Measurements from ENCODE around the gene UAP1L1.
A peak's percentile ranks its signal among the peaks of the same experiment; 100 is the strongest.
"Not testable (repeated sequence)": the region's sequence is repeated elsewhere in the genome, so short reads cannot be mapped to it uniquely, and the experiment has no call there.

Gene UAP1L1

GRCh38 chr9:137031904-137032640 lies 45.2 kb upstream of the UAP1L1 start, which contains the start of gene FUT7:
TSS of gene FUT7 (minus strand) at chr9:137032088. CDS start at chr9:137031991, 97 bp downstream.
- H3K4me3 ChIP-seq (ENCODE audit: low read length), result no peak within 1 kb of the TSS
- no peak for DNase-seq (ENCODE audit: low read depth)
- TF ChIP-seq, protein P1, sequence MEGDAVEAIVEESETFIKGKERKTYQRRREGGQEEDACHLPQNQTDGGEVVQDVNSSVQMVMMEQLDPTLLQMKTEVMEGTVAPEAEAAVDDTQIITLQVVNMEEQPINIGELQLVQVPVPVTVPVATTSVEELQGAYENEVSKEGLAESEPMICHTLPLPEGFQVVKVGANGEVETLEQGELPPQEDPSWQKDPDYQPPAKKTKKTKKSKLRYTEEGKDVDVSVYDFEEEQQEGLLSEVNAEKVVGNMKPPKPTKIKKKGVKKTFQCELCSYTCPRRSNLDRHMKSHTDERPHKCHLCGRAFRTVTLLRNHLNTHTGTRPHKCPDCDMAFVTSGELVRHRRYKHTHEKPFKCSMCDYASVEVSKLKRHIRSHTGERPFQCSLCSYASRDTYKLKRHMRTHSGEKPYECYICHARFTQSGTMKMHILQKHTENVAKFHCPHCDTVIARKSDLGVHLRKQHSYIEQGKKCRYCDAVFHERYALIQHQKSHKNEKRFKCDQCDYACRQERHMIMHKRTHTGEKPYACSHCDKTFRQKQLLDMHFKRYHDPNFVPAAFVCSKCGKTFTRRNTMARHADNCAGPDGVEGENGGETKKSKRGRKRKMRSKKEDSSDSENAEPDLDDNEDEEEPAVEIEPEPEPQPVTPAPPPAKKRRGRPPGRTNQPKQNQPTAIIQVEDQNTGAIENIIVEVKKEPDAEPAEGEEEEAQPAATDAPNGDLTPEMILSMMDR (IDR thresholded peaks at IDR 0.05; ENCODE audit: insufficient read depth, low read depth, low read length, missing control alignments), result no peak

DNA sequence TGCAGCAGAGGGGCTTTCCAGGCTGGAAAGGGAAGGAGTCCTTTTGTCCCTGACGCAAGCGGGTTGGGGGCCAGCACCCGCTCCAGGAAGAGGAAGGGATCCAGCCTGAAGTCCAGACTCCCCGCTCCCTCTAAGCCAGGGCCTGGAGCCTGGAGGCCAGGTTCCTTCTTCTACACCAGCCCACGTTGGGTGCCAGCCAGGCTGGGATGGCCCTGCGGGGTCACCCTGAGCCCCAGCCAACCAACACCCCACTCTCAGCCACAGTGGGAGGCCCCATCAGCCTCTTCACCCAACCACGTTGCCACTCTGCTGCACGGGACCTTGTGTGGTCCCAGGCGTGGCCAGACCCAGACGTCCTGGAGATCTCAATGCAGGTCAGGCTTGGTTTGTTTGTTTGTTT lies 44.5 kb upstream of the UAP1L1 start:
- no peak for DNase-seq (ENCODE audit: low read depth)
- H3K4me3 ChIP-seq (ENCODE audit: low read length), result no peak overlapping the region
- TF ChIP-seq, protein P1 (IDR thresholded peaks at IDR 0.05; ENCODE audit: insufficient read depth, low read depth, low read length, missing control alignments), result no peak

GRCh38 chr9:137033481-137033880 lies 43.8 kb upstream of the UAP1L1 start:
- DNase-seq (ENCODE audit: low read depth); H3K4me3 ChIP-seq (ENCODE audit: low read length): not testable (repeated sequence)

GRCh38 chr9:137034039-137034708 lies 43.1 kb upstream of the UAP1L1 start:
- TF ChIP-seq, protein P1 (IDR thresholded peaks at IDR 0.05; ENCODE audit: insufficient read depth, low read depth, low read length, missing control alignments), result no peak
- no peak overlapping the region for H3K4me3 ChIP-seq (ENCODE audit: low read length)
- no peak for DNase-seq (ENCODE audit: low read depth)

DNA sequence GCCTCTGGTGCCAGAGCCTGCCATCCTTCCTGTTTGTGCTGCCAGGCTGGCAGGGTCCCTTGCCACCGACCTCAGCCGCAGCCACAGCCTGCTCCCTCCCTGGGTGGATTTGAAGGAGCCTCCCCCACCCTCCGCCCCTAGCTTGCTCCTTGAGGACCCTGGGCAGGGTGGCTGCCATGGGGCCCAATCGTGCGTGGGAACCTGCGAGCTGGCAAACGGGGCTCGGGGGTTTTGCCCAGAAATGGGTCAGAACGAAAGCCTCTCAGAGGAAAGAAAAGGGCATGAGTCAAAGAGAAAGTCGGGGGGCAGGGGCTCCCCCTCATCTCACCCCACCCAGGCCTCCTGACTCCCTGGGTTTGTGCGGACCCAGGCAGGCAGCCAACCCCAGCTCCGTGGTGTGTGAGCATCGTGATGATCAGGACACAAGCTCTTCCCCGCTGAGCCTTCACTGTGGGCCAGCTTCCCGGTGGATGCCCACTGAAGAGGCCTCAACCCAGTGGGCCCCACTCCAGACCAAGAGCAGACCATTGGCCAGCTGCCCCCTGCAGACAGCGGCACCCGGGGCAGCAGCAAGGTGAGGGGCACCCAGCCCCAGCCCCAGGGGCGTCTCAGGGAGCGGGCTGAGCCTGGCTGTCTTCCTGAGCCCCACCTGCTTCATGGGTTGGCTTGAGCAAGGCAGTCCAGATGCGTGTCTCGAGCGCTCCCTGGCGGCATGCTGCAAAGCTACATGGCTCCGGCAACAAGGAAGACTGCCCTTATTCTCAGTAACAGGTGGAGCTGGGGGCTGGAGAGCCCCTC lies 42.4 kb upstream of the UAP1L1 start:
- TF ChIP-seq, protein P1 (IDR thresholded peaks at IDR 0.05; ENCODE audit: insufficient read depth, low read depth, low read length, missing control alignments), result peak; percentile 92
- H3K4me3 ChIP-seq (ENCODE audit: low read length), result no peak overlapping the region
- peak; percentile 86 for DNase-seq (ENCODE audit: low read depth)

DNA sequence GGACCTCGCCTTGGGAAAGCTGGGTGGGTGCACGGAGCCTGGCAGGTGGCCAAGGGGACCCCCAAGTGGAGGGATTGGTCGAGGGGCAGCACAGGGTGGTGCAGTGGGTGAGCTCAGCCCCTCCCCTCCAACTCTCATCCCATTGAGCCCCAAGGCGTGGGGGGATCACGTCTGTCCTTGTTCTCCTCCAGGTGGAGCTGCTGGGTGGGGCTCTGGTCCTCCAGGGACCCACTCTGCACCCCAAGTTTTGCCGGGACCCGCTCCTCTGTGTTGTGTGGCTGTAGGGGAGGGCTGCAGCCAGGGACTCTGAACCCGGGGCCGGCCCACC lies 41.8 kb upstream of the UAP1L1 start:
- no peak overlapping the region for H3K4me3 ChIP-seq (ENCODE audit: low read length)
- TF ChIP-seq, protein P1 (IDR thresholded peaks at IDR 0.05; ENCODE audit: insufficient read depth, low read depth, low read length, missing control alignments), result no peak
- no peak for DNase-seq (ENCODE audit: low read depth)

DNA sequence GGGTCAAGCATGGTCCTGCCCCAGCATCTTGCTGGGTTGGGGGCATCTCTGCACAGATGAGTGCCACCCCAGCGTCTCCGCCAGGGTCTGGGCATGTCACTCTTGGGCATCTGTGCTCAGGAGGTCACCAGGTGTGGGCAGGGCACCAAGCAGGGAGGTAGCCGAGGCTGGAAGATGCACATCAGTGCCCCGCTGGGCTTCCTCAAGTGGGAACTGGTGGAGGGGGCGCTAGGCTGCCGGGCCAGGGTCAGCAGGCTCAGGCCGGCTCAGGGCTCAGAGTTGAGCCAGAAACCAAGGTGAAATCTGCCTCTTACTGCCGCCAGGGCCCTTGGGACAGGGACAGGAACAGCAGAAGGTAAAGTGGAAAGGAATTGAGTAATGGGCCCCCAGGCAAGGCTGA lies 41.4 kb upstream of the UAP1L1 start:
- DNase-seq (ENCODE audit: low read depth), result no peak
- TF ChIP-seq, protein P1 (IDR thresholded peaks at IDR 0.05; ENCODE audit: insufficient read depth, low read depth, low read length, missing control alignments), result no peak
- no peak overlapping the region for H3K4me3 ChIP-seq (ENCODE audit: low read length)

Data from epithelial cell of esophagus (primary cell).